Loucy (cell line): ENCODE results near the gene PON2.

ENCODE experiments used
- H2AFZ ChIP-seq: fragments of 200-600 bp; sonication (generic); 2 replicates; pipeline ENCODE4 v1.6.0; 2016; ENCODE audit warnings: antibody characterized with exemption, mild to moderate bottlenecking, low read length, moderate library complexity
- H3F3A ChIP-seq: fragments of 200-600 bp; 2 replicates; pipeline ENCODE4 v1.6.0; 2016; ENCODE audit warnings: antibody characterized with exemption, low read depth, mild to moderate bottlenecking
- H3K27me3 ChIP-seq: fragments of 200-600 bp; sonication (generic); 2 replicates; pipeline ENCODE4 v1.6.1; 2014; ENCODE audit warnings: low read length, mild to moderate bottlenecking; ENCODE audit not compliant: insufficient read depth, poor library complexity, severe bottlenecking
- H3K36me3 ChIP-seq: fragments of 200-600 bp; sonication (generic); 2 replicates; pipeline ENCODE4 v1.6.1; 2016; ENCODE audit warnings: low read length; ENCODE audit not compliant: insufficient read depth
- H3K4me1 ChIP-seq: fragments of 200-600 bp; sonication (generic); 2 replicates; pipeline ENCODE4 v1.5.1; 2014; ENCODE audit warnings: low read length, mild to moderate bottlenecking; ENCODE audit not compliant: insufficient read depth, poor library complexity, severe bottlenecking
- H3K4me2 ChIP-seq: fragments of 200-600 bp; sonication (generic); 2 replicates; pipeline ENCODE4 v1.6.0; 2014; ENCODE audit warnings: antibody characterized with exemption, low read length, low read depth, mild to moderate bottlenecking; ENCODE audit not compliant: poor library complexity, severe bottlenecking
- H3K4me3 ChIP-seq: fragments of 200-600 bp; sonication (generic); 2 replicates; pipeline ENCODE4 v1.5.1; 2014; ENCODE audit warnings: low read length, mild to moderate bottlenecking, mixed read lengths; ENCODE audit not compliant: poor library complexity, severe bottlenecking
- H3K79me2 ChIP-seq: fragments of 200-600 bp; sonication (generic); 2 replicates; pipeline ENCODE4 v1.6.1; 2014; ENCODE audit warnings: low read length; ENCODE audit not compliant: insufficient read depth
- H3K9ac ChIP-seq: fragments of 200-600 bp; sonication (generic); 2 replicates; pipeline ENCODE4 v1.6.0; 2014; ENCODE audit warnings: mild to moderate bottlenecking, low read depth, low read length, moderate library complexity; ENCODE audit not compliant: poor library complexity, severe bottlenecking
- H3K9me2 ChIP-seq: fragments of 200-600 bp; sonication (generic); replicated peaks from 2 replicates; pipeline ENCODE4 v1.6.1; 2016; ENCODE audit warnings: low read depth, low read length, mixed read lengths
- H3K9me3 ChIP-seq: fragments of 200-600 bp; sonication (generic); 2 replicates; pipeline ENCODE4 v1.6.1; 2014; ENCODE audit warnings: mild to moderate bottlenecking, antibody characterized with exemption, low read length, low read depth; ENCODE audit not compliant: insufficient read depth
- H4K20me1 ChIP-seq: fragments of 200-600 bp; sonication (generic); 2 replicates; pipeline ENCODE4 v1.6.0; 2014; ENCODE audit warnings: antibody characterized with exemption, low read length, mild to moderate bottlenecking; ENCODE audit not compliant: insufficient read depth, poor library complexity, severe bottlenecking
- CTCF ChIP-seq: fragments of 200-600 bp; sonication (generic); conservative IDR thresholded peaks from 2 replicates; pipeline ENCODE4 v1.5.1; 2014; ENCODE audit warnings: mild to moderate bottlenecking, antibody characterized with exemption, low read length
- EZH2phosphoT487 ChIP-seq: fragments of 200-600 bp; IDR thresholded peaks from 2 replicates; pipeline ENCODE4 v1.6.1; 2018; ENCODE audit warnings: antibody characterized with exemption, mild to moderate bottlenecking, moderate library complexity, borderline replicate concordance

PON2 gene

DNA sequence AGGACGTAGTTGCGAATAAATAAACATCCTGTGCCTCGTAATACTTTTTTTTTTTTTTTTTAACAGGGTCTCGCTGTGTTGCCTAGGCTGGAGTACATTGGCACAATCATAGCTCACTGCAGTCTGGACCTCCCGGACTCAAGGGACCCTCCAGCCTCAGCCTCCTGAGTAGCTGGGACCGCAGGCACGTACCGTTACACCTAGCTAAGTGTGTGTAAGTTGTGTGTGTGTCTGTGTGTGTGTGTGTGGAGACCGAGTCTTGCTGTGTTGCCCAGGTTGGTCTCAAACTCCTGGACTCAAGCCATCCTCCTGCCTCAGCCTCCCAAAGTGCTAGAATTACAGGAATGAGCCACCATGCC, 573 bp upstream of the PON2 start:
- Histone ChIP-seq H3K27me3 (no peaks in the 10 kb centered on the region), H3K9me2 (no peaks in the 10 kb centered on the region), H3K4me2 (no peak overlapping the region), H3K79me2 (no peaks in the 10 kb centered on the region), H3F3A (no peaks in the 10 kb centered on the region), H2AFZ (no peak overlapping the region), H4K20me1 (no peaks in the 10 kb centered on the region), H3K4me1 (no peaks in the 10 kb centered on the region), H3K9ac (no peak overlapping the region), H3K9me3 (no peaks in the 10 kb centered on the region), H3K4me3 (no peak overlapping the region), H3K36me3 (no peaks in the 10 kb centered on the region)
- TF ChIP-seq CTCF (no peak), EZH2phosphoT487 (no peak)

- no peak overlapping the region for H2AFZ ChIP-seq
- H3K4me1 ChIP-seq, result no peaks in the 10 kb centered on the region
These were observed 774 bp downstream of the PON2 start for GRCh38 chr7:95433952-95434556.

DNA sequence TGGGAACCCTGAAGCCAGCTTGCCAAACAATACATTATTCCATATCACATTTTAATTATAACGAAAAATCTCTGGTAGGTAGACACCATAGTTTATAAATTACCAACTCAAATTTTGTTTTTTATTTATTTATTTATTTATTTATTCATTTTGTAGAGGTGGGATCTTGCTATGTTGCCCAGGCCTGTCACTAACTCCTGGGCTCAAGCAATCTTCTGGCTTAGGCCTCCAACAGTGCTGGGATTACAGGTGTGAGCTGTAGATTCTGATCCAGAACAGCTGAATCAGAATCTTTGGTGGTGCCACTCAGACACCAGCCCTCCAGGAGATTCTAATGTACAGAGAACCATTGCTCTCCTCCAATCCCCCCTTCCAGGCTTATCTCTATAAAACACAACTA, 1.7 kb downstream of the PON2 start:
- H3K9ac ChIP-seq, result no peak overlapping the region
- H3K27me3 ChIP-seq, result no peaks in the 10 kb centered on the region
- no peaks in the 10 kb centered on the region for H3K36me3 ChIP-seq
- no peak overlapping the region for H3K4me2 ChIP-seq
- no peak overlapping the region for H3K4me3 ChIP-seq
- no peak overlapping the region for H2AFZ ChIP-seq
- no peaks in the 10 kb centered on the region for H3K9me3 ChIP-seq
- H4K20me1 ChIP-seq, result no peaks in the 10 kb centered on the region
- H3K4me1 ChIP-seq, result no peaks in the 10 kb centered on the region
- no peak for TF ChIP-seq EZH2phosphoT487
- no peak for TF ChIP-seq CTCF
- H3K9me2 ChIP-seq, result no peaks in the 10 kb centered on the region
- H3K79me2 ChIP-seq, result no peaks in the 10 kb centered on the region
- H3F3A ChIP-seq, result no peaks in the 10 kb centered on the region

More at GRCh38 chr7:95433952-95434556, 774 bp downstream of the PON2 start:
- Histone ChIP-seq H3K36me3 (no peaks in the 10 kb centered on the region), H3F3A (no peaks in the 10 kb centered on the region), H3K4me3 (no peak overlapping the region), H3K79me2 (no peaks in the 10 kb centered on the region), H3K9me3 (no peaks in the 10 kb centered on the region), H3K27me3 (no peaks in the 10 kb centered on the region), H3K9ac (no peak overlapping the region), H3K4me2 (no peak overlapping the region), H3K9me2 (no peaks in the 10 kb centered on the region), H4K20me1 (no peaks in the 10 kb centered on the region)
- TF ChIP-seq EZH2phosphoT487, result no peak
- TF ChIP-seq CTCF, result no peak
